Colonic mucosa (tissue), 4 donors: ENCODE results near the gene IL12RB2. TPM values are rescaled to one million over a fixed set of nuclear protein-coding genes. Genes with fewer than 3 reads are reported as not detected.

Experiments used
- DNase-seq: peaks from one replicate; pipeline ENCODE4 v3.0.0-alpha.2; 2020
- H3K27ac ChIP-seq: fragments of 200-600 bp; one replicate; pipeline ENCODE4 v1.8.0; 2021
- H3K27me3 ChIP-seq: fragments of 200-600 bp; one replicate; pipeline ENCODE4 v1.8.0; 2021
- H3K36me3 ChIP-seq: fragments of 200-600 bp; one replicate; pipeline ENCODE4 v1.8.0; 2021
- H3K4me1 ChIP-seq: fragments of 200-600 bp; one replicate; pipeline ENCODE4 v1.8.0; 2021; ENCODE audit warnings: mild to moderate bottlenecking
- H3K4me3 ChIP-seq: fragments of 200-600 bp; one replicate; pipeline ENCODE4 v1.8.0; 2021
- H3K9ac ChIP-seq, 2 donors: one replicate each; pipeline ENCODE4 v1.7.0; 2013; ENCODE audit warnings: control low read depth in 2 of 2, low read depth in 2 of 2, low read length in 2 of 2
- H3K9me3 ChIP-seq: fragments of 200-600 bp; one replicate; pipeline ENCODE4 v1.8.0; 2021
- CTCF ChIP-seq: fragments of 200-600 bp; IDR thresholded peaks from one replicate; pipeline ENCODE4 v1.8.0; 2022; ENCODE audit warnings: antibody characterized with exemption, mild to moderate bottlenecking
- intact Hi-C: fragments of 100-400 bp; cut with DNase I; formaldehyde crosslinking; loops from one replicate; pipeline ENCODE4 v1.14.1; 2022
- total RNA-seq, 2 donors: library from RNA; stranded (reverse); fragmentation: NEBNext Ultra II Directional in 1 of 2; extraction: Animal tissue kit (Norgen Biotek cat#: 25700) in 1 of 2; gene quantifications; one replicate each; pipeline ENCODE4 v1.2.1, GENCODE V29; 2021
- donor health status: healthy.
- donor health status: DM: no; HTN: no; CAD: no.
- donor health status: DM: no; HTN: no; CAD: no.

IL12RB2 gene
- total RNA-seq, 2 donors from 2014 or later = 0.48 to 0.62 TPM

- Histone ChIP-seq H3K4me3 (no peak overlapping the region), H3K27ac (no peak overlapping the region), H3K9me3 (no peaks in the 10 kb centered on the region), H3K9ac (no peak overlapping the region), H3K36me3 (no peaks in the 10 kb centered on the region), H3K27me3 (no peaks in the 10 kb centered on the region), H3K4me1 (no peaks in the 10 kb centered on the region)
- DNase-seq = no peak
- no peak for TF ChIP-seq CTCF
- intact Hi-C loops = no loop called here
Measured at GRCh38 chr1:67372136-67372535, 64.5 kb downstream of the IL12RB2 start.

- no peaks in the 10 kb centered on the region for H3K36me3 ChIP-seq
- H3K4me3 ChIP-seq = no peak overlapping the region
- intact Hi-C loops = no loop called here
- no peaks in the 10 kb centered on the region for H3K9me3 ChIP-seq
- no peaks in the 10 kb centered on the region for H3K27me3 ChIP-seq
- no peak overlapping the region for H3K9ac ChIP-seq
- DNase-seq = no peak
- H3K4me1 ChIP-seq = no peaks in the 10 kb centered on the region
- no peak for TF ChIP-seq CTCF
- H3K27ac ChIP-seq = no peak overlapping the region
Measured at GRCh38 chr1:67372898-67373297, 65.2 kb downstream of the IL12RB2 start.

- H3K36me3 ChIP-seq = no peaks in the 10 kb centered on the region
- H3K27ac ChIP-seq = no peak overlapping the region
- DNase-seq = no peak
- no peak for TF ChIP-seq CTCF
- H3K9ac ChIP-seq = no peak overlapping the region
- no peaks in the 10 kb centered on the region for H3K4me1 ChIP-seq
- no peak overlapping the region for H3K4me3 ChIP-seq
- no peaks in the 10 kb centered on the region for H3K9me3 ChIP-seq
- intact Hi-C loops = no loop called here
- no peaks in the 10 kb centered on the region for H3K27me3 ChIP-seq
Measured at GRCh38 chr1:67376381-67376780, 68.7 kb downstream of the IL12RB2 start.

- H3K4me3 ChIP-seq = no peak overlapping the region
- no peak for TF ChIP-seq CTCF
- no peak overlapping the region for H3K27ac ChIP-seq
- H3K4me1 ChIP-seq = no peaks in the 10 kb centered on the region
- intact Hi-C loops = no loop called here
- no peaks in the 10 kb centered on the region for H3K27me3 ChIP-seq
- no peaks in the 10 kb centered on the region for H3K36me3 ChIP-seq
- no peak for DNase-seq
- H3K9me3 ChIP-seq = no peaks in the 10 kb centered on the region
- H3K9ac ChIP-seq = no peak overlapping the region
Measured at GRCh38 chr1:67377253-67377652, 69.6 kb downstream of the IL12RB2 start.

GRCh38 chr1:67381154-67381553 lies 73.5 kb downstream of the IL12RB2 start:
- H3K36me3 ChIP-seq = no peaks in the 10 kb centered on the region
- no peak for DNase-seq
- no peak overlapping the region for H3K27ac ChIP-seq
- H3K4me3 ChIP-seq = no peak overlapping the region
- no peaks in the 10 kb centered on the region for H3K27me3 ChIP-seq
- intact Hi-C loops = no loop called here
- no peaks in the 10 kb centered on the region for H3K9me3 ChIP-seq
- no peak overlapping the region for H3K9ac ChIP-seq
- TF ChIP-seq CTCF = no peak
- H3K4me1 ChIP-seq = no peaks in the 10 kb centered on the region

- Histone ChIP-seq H3K4me3 (no peak overlapping the region), H3K9me3 (no peaks in the 10 kb centered on the region), H3K9ac (no peak overlapping the region), H3K36me3 (no peaks in the 10 kb centered on the region), H3K4me1 (no peaks in the 10 kb centered on the region), H3K27me3 (no peaks in the 10 kb centered on the region), H3K27ac (no peak overlapping the region)
- no peak for DNase-seq
- TF ChIP-seq CTCF = no peak
- intact Hi-C loops = no loop called here
Measured at GRCh38 chr1:67382292-67382691, 74.6 kb downstream of the IL12RB2 start.
